Stimulated activated CD4-positive, alpha-beta T cell treated with anti-CD3 and anti-CD28 coated beads, Interleukin-12 subunit alpha, Interleukin-12 subunit beta, amount 100 ng/mL, for 48 hours (primary cell): ENCODE data around the gene RAB11FIP3.
A peak's percentile ranks its signal among the peaks of the same experiment; 100 is the strongest.
"Not testable (repeated sequence)": the region's sequence is repeated elsewhere in the genome, so short reads cannot be mapped to it uniquely, and the experiment has no call there.

Experiments used
- DNase-seq, 3 donors: peaks; one replicate each; pipeline ENCODE4 v3.0.0-alpha.2; 2020; ENCODE audit warnings: low read depth in 2 of 3, low spot score in 1 of 3

RAB11FIP3 gene, protein sequence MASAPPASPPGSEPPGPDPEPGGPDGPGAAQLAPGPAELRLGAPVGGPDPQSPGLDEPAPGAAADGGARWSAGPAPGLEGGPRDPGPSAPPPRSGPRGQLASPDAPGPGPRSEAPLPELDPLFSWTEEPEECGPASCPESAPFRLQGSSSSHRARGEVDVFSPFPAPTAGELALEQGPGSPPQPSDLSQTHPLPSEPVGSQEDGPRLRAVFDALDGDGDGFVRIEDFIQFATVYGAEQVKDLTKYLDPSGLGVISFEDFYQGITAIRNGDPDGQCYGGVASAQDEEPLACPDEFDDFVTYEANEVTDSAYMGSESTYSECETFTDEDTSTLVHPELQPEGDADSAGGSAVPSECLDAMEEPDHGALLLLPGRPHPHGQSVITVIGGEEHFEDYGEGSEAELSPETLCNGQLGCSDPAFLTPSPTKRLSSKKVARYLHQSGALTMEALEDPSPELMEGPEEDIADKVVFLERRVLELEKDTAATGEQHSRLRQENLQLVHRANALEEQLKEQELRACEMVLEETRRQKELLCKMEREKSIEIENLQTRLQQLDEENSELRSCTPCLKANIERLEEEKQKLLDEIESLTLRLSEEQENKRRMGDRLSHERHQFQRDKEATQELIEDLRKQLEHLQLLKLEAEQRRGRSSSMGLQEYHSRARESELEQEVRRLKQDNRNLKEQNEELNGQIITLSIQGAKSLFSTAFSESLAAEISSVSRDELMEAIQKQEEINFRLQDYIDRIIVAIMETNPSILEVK

DNA sequence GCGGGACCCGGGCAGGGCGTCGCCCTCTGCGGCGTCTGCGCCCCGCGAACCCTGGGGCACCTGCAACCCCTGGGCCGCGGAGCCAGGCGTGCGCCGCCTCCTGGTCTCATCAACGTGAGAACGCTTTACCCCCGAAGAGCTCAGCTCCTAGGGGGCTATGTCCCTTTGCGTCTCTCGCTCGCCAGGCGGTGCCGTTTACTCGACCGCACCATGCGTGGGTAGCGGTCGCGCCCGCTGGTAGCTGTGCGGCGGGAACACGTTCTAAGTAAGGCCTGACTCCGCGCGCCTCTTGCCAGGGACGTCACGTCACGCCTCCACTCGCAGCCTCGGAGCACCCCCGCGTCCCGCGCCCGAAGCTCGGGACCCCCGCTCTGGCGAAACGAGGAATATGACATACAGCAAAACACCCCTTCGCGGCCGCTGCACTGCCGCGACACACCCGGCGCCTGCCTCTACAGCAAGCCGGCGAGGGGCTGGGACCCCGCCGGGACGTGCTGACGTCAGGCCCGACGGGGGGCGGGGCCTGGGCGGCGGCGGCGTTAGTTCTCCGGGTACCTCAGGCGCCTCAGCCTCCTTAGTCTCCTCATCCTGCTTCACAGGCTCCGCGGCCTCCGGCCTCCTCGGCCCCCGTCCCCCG, at the start of gene RAB11FIP3:
TSS of gene RAB11FIP3 (plus strand) at position 568 of the 637 bp plus-strand sequence. CDS start 358 bp downstream, outside the sequence.
- DNase-seq, result peak; percentile 63 to 83 (median 71)

DNA sequence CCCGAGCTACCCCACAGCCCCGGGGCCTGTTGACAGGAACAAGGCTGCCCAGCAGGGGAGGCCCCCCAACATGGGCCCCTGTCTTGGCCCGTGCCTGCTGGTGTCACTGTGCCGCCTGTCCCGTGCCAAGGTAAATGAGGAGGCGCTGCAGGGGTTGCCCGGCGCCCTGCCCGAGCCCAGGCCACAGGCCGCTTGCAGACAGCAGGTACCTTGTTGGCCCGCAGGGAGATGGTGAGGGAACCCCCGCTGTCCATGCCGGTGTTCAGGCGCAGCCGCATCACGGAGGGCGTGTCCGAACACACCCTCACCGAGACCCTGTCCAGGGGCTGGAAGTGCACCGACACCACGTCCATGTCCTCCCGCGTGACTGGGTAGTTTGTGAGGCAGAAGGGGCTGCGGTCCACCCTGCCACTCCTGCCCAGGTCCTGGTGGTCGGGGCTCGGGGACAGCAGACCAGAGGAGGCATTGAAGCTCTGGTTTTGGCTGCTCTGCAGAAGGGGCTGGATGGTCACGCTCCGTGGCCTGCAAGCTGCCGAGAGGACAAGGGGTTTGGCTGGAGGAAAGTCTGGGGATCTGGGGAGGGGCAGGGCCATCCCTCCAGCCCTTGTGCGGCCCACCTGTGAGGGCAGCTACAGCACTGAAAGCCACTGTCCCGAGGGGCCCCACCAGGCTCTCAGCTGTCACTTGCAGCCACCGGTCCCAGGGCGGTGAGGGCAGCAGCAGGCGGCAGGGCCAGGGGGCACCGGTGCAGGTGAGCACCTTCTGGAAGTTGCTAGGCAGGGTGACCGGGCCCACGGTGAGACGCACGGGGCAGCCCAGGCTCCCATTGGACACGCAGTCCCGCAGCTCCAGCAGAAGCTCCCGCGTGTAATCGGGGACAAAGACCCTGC, 49.3 kb upstream of the RAB11FIP3 start:
- no peak for DNase-seq

DNA sequence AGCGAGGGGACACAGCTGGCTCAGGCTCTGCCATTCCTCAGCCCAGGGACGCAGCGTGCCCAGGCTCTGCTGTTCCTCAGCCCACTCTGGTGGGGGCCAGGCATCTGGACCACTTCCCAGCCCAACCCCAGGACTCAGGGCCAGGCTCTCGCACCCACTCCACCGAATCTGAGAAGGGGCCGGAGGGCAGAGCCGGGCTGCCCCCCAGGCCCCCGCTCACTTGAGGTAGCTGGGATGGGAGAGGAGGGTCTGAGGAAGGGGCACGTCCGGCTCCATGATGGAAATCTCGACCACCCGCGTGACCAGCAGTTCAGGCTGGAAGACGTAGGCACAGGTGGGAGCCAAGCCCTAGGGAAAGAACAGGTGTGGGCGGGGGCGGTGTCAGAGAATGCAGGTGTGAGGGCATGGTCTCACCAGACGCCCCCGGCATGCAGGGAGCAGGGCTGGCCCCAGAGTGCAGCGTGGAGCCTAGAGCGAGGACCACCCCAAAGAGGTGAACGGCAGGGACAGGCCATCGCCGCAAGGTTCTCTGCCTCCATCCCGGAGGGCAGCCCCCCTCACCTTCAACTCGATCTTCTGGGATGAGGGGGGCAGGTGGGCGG, 48.5 kb upstream of the RAB11FIP3 start:
- no peak for DNase-seq

DNA sequence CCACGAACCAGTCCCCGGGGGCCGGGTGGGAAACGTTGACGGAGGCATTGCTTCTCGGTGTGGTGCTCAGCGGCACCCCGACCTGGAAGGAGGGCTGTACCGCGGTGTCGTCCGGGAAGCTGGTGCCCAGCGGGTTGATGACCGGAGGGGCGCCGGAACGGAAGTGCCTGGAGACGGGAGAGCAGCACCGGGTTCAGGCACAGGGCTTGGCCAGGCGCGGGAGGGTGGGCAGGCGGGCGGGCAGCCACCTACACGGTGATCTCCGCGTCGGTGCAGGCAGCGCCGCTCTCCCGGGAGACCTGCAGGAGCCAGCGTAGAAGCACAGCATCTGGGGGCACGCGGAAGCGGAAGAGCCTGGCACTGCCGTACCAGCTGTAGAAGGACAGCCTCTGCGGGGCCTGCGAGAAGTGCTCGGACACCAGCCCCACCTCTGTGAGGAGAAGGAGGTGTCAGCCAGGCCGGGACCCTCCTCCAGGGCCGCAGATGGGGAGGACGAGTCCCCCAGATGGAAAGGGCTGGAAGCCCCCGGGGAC, 48.0 kb upstream of the RAB11FIP3 start:
- DNase-seq, result no peak

DNA sequence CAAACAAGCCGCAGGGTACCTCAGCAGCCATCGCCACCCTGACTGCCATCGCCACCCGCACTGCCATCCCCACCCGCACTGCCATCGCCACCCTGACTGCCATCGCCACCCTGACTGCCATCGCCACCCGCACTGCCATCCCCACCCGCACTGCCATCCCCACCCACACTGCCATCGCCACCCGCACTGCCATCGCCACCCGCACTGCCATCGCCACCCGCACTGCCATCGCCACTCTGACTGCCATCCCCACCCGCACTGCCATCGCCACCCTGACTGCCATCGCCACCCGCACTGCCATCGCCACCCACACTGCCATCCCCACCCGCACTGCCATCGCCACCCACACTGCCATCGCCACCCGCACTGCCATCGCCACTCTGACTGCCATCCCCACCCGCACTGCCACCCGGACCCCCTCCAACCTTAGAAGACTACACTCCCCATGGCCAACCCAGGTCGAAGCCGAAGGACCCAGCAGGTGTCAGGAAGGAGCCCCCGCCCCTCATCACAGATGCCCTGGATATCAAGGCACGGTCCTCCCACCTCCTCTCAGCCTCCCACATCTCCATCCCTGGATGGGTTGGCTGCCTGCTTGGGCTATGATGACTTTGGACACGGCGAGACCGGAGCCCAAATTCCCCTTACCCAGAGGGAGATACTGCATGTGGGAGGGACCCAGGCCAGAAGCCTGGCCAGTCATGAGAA, 47.2 kb upstream of the RAB11FIP3 start:
- not testable (repeated sequence) for DNase-seq

DNA sequence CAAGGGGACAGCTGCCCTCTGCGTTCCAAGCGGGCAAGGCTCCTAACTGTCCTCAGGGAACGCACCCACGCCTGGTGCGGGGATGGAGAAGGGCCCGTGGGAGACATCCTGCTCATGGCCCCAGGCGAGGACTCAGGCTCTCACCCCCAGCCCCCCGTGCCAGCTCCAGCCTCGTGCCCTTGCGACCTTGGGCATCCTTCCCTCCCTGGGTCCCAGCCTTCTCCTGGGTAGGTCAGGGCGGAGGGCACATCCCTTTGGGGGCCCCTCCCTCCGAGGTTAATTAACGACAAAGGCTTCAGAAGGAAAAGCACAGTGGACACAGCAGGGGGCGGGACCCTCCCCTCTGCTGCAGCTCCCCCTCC, 46.6 kb upstream of the RAB11FIP3 start:
- no peak for DNase-seq

DNA sequence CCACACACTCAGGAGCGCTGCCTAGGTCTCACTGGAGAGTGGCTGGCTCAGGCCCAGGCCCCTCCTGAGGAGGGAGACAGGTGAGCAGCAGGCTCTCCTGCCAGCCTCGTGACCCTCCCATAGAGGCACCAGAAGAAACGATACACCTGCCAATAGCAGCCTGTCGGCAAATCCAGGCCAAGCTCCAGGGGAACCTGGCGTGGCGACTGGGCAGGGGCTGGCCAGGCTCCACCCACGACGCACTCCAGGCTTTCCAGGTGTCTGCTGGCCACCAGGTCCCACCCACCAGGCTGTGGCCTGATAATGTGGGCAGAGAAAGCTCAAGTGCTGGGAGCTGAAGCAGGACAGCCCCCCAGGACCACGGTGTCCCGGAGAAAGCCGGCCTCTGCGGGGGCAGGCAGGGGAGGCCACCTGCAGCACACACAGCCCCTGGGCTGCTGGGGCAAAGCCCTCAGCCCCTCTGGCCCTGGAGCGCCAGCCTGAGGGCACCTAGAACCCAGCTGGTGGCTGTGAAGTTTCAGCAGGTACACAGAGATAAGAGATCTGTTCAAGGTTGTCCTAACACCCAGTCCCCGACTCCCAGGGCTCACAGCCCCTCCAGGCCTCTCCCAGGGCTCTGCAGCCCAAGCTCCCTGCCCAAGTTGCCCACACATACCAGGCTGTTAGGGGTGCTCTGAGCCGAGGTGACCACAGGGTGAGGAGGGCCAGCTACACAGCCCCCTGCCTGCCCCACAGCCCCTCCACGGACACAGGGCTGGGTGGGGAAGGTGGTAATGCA, 46.1 kb upstream of the RAB11FIP3 start:
- DNase-seq, result no peak

DNA sequence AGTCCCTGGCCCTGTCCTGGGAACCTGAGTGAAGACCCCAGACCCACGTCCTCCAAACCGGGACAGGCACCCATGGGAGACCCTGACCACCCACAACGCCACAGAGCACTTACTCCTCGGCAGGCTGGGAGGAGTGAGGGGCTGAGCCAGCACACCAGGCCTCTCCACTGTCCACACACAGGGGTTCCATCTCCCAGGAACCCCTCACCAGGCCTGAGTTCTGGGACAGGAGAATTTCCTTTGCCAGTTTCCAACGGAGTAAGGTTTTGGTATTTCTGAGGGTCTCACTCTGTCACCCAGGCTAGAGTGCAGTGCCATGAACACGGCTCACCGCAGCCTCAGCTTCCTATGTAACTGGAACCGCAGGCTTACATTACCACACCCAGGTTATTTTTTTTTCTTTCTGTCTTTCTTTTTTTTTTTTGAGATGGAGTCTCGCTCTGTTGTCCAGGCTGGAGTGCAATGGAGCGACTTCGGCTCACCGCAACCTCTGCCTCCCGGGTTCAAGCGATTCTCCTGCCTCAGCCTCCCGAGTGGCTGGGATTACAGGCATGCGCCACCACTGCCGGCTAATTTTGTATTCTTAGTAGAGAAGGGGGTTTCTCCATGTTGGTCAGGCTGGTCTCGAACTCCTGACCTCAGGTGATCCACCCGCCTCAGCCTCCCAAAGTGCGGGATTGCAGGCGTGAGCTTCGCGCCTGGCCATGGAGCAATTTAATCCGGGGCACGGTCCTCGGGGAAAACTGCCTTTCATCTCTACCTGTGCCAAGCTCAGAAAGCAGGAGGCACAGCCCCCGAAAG, 45.3 kb upstream of the RAB11FIP3 start:
- DNase-seq, result no peak

DNA sequence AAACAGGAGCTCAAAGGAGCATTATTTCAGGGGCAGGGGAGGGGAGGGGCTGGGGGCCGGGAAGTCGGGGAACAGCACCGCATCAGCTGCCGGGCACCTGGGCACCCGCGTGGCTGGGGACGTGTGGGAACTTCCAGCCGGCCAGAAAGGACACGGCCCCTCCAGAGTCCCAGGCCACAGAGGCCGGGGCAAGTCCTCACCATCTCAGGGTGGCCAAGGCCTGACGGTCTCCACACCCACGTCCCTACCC, 44.8 kb upstream of the RAB11FIP3 start:
- DNase-seq, result no peak

DNA sequence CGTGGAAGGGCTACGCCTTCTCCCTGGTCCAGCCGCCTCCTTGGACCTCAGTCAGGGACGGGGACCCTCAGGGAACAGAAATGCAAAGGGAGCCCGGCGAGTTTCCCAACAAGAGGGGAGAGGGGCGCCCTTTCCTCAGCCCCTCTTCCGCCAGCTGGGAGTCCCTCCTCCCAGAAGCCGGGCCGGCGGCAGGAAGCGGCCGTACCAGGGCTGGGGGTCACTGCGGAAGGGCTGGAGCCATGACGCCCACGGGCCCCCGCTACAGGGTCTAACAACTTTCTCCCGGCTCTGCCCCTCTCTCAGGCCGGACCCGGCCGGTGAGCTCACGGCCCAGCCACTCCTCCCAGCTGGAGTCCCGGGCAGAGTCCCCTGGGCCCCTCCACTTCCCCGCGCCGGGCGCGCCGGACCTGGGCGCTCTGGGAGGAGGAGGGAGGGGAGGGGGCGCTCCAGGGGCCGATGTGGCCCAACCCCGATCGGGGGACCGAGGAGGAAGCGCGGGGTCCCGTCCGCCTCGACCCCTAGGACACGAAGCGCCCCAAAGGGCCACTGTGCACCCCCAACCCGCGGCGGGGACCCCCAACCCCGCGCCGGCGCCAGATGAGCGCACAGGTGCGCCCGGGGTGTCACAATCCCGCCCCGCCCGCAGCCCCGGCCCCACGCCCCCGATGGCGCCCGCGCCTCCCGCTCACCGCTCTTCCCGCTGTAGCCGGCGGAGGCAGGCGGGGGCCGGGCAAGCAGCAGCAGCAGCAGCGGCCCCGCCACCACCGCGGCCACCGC, 44.2 kb upstream of the RAB11FIP3 start:
- DNase-seq, result no peak

DNA sequence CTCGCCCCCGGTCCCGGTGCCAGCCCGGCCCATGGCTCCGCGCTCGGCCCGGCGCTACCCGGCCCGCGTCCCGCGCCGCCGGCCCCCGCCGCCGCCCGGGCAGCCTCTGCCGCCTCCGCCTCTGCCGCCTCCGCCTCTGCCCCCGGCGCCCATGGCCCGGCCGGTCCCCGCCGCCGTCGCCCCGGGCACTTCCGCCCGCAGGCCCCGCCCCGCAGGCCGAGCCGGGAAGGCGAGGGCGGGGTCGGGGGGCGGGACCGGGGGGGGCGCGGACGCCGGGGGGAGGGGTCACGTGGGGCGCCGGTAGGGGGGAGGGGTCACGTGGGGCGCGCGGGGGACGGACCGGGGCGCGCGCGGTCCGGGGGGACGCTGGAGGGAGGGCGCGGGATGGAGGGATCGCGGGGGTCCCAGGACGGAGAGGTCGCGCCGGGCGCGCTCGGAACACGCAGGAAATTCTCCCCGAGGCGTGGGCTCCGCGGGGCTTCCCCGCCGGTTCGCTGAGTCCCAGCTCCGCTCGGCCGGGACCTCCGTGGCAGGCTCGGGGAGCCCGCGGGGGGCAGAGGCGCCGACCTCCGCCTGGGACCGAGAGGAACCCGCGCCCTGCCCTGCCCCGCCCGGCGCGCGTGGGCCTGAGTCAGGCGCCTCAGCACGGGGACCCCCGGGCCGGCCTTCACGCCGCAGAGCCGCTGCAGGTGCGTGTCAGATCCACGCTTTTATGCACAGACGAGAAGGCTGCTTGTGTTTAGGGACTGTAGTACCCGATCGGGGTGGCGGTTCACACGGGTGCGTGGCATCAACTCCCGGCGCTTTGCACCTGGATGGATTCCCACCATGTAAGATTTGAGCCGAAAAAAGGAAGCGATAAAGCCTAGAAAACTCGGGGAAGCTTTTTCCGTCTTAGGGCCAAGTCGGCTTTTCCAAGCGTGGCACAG, 43.4 kb upstream of the RAB11FIP3 start, which contains the start of gene PGAP6:
TSS of gene PGAP6 (minus strand) at position 190 of the 929 bp plus-strand sequence. CDS start at position 33, 157 bp downstream.
- peak in 2 of 3 donors; percentile 46 to 61 for DNase-seq

DNA sequence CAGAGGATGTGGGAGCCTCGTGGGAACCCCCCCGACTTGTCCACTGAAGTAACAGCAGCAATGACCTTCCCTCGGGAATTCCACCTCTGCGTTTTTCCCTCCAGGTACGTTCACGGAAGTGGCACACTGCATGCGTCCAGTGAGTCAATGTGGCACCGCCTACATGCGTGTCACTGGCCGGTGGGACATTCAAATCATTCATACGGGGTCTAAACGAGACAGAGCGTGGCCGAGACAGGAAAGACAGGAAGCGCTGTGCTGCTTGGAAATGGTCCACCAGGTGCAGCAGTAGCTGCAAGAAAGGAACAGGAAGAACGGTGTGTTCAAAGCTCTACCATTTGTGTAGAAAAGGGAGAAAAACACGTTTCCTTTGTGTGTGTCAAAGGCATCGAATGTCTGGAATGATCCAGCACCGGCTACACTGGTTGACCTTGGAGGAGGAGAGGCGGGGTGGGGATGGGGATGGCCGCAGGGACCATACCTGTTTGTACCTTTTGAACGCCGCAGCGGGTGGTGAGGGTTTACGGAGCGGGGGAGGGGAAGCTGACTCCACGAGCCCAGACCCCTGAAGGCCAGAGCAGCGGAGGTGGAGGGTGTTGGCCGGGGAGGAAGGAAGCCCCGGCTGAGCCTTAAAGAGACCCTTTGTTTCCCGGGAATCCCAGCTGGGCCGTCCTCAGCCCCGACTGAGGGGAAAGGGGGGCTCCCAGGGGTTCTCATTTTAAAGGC, 42.0 kb upstream of the RAB11FIP3 start:
- no peak for DNase-seq

DNA sequence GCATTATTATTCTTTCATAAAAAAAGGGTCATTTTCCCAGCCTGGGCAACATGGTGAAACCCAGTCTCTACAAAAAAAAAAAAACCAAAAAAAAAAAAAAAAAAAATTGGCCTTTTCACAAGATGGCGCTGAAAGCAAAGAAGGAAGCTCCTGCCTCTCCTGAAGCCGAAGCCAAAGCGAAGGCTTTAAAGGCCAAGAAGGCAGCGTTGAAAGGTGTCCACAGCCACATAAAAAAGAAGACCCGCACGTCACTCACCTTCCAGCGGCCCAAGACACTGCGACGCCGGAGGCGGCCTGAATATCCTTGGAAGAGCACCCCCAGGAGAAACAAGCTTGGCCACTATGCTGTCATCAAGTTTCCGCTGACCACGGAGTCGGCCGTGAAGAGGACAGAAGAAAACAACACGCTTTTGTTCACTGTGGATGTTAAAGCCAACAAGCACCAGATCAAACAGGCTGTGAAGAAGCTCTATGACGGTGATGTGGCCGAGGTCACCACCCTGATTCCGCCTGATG, 38.8 kb upstream of the RAB11FIP3 start:
- DNase-seq, result no peak

DNA sequence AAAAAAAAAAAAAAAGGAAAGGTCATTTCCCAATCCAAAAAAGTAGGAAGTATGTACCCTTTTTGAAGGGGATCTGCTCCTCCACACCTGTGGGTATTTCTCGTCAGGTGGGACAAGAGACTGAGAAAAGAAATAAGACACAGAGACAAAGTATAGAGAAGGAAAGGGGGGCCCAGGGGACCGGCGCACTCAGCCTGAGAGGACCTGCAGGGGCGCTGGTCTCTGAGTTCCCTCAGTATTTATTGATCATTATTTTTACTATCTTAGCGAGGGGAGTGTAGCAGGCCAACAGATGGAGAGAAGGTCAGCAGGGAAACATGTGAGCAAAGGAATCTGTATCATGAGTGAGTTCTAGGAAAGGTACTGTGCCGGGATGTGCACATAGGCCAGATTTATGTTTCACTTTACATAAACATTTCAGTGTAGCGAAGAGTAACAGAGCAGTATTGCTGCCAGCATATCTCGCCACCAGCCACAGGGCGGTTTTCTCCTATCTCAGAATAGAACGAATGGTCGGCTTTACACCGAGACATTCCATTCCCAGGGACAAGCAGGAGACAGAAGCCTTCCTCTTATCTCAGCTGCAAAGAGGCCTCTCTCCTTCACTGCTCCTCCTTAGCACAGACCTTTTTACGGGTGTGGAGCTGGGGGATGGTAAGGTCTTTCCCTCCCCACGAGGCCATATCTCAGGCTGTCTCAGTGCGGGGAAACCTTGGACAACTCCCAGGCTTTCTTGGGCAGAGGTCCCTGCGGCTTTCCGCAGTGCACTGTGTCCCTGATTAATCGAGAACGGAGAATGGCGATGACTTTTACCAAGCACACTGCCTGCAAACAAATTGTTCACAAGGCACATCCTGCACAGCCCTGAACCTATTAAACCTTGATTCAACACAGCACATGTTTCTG, 37.4 kb upstream of the RAB11FIP3 start:
- DNase-seq, result not testable (repeated sequence)
